Measurements from ENCODE around the gene BRSK1. TPM values are rescaled to one million over a fixed set of nuclear protein-coding genes. Genes with fewer than 3 reads are reported as not detected.

BRSK1 gene
- total RNA-seq, 4 donors from 2014 or later = 0.68 to 2.3 (median 1.6) TPM

- H3K27ac ChIP-seq = no peak overlapping the region
Measured at GRCh38 chr19:55348317-55349034, 64.7 kb downstream of the BRSK1 start.

DNA sequence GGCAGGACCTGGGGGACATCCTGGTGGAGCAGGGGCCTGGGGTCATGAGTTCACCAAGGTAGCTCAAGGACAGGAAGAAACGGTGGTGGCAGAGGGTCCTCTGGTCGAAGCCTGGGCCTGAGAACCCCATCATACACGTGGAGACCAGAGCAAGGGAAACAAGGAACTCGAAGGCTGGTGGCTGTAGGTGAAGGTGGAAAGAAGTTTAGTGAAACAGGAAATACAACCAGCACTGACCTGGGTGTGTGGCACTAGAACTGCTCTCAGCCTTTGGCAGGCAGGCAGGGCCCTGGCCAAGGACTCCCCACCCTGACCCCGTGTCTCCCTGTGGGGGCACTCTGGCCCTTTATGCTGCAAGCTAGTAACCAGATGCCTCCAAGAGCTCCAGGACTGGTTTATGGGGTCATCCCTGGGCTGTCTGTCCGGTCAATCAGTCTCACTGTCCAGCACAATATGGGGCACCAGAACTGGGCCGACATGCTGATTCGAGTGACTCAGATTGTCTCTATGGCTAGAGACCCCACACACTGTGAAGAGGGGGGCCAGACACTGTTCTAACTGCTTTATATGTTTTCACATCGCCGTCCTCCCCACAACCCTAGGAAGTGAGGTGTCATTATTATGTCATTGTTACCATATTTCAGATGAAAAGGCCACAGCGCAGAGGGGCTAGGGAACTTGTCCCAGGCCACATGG, 67.0 kb downstream of the BRSK1 start:
- TF ChIP-seq POLR2A (IDR thresholded peaks at IDR 0.05) = no peak
- no peak for TF ChIP-seq POLR2AphosphoS5 (IDR thresholded peaks at IDR 0.05)
- no peak for TF ChIP-seq EP300 (IDR thresholded peaks at IDR 0.05)
- TF ChIP-seq, protein P1, sequence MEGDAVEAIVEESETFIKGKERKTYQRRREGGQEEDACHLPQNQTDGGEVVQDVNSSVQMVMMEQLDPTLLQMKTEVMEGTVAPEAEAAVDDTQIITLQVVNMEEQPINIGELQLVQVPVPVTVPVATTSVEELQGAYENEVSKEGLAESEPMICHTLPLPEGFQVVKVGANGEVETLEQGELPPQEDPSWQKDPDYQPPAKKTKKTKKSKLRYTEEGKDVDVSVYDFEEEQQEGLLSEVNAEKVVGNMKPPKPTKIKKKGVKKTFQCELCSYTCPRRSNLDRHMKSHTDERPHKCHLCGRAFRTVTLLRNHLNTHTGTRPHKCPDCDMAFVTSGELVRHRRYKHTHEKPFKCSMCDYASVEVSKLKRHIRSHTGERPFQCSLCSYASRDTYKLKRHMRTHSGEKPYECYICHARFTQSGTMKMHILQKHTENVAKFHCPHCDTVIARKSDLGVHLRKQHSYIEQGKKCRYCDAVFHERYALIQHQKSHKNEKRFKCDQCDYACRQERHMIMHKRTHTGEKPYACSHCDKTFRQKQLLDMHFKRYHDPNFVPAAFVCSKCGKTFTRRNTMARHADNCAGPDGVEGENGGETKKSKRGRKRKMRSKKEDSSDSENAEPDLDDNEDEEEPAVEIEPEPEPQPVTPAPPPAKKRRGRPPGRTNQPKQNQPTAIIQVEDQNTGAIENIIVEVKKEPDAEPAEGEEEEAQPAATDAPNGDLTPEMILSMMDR (IDR thresholded peaks at IDR 0.05) = no peak
- DNase-seq (ENCODE audit: low spot score in 2 of 2) = peak in 1 of 2 donors; percentile 56
- peaks cover 10% of the 10 kb centered on the region for H3K36me3 ChIP-seq
- WGBS = 74% methylated on average over 11 of the region's 11 CpGs
- peaks cover 38% of the 10 kb centered on the region for H3K27me3 ChIP-seq
- H3K27ac ChIP-seq = no peak overlapping the region
- H3K4me1 ChIP-seq = peaks cover 29% of the 10 kb centered on the region
- H3K9me3 ChIP-seq = no peaks in the 10 kb centered on the region
- no peak overlapping the region for H3K4me3 ChIP-seq

More at GRCh38 chr19:55348317-55349034, 64.7 kb downstream of the BRSK1 start:
- peaks cover 18% of the 10 kb centered on the region for H3K36me3 ChIP-seq
- H3K9me3 ChIP-seq = no peaks in the 10 kb centered on the region
- DNase-seq (ENCODE audit: low spot score in 2 of 2) = no peak
- 76% methylated on average over 22 of the region's 22 CpGs for WGBS
- H3K4me3 ChIP-seq = no peak overlapping the region
- H3K27me3 ChIP-seq = peaks cover 24% of the 10 kb centered on the region
- H3K4me1 ChIP-seq = peaks cover 15% of the 10 kb centered on the region
- TF ChIP-seq, protein P1 (IDR thresholded peaks at IDR 0.05) = no peak
- TF ChIP-seq EP300 (IDR thresholded peaks at IDR 0.05) (no peak), POLR2A (IDR thresholded peaks at IDR 0.05) (no peak), POLR2AphosphoS5 (IDR thresholded peaks at IDR 0.05) (no peak)

DNA sequence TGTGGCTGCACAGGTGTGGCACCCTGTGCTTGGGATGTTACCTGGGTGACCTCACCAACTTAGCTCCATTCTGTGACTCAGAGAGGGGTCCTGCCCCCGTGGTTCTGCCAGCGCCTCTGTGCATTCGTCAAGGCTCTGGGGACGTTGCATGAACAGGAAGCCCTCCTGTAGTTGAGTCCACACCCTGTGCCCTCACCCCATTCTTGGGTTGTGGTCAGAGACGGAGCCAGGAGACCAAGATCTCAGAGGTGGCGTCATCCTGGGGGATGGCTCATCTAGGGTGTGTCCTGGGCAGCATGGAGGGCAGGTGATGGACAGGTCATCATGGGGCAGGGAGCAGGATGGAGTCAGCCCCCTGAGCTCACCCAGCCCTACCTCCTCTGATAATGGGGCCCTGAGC, 68.2 kb downstream of the BRSK1 start:
- Histone ChIP-seq H3K36me3 (peaks cover 5% of the 10 kb centered on the region), H3K4me3 (no peak overlapping the region), H3K9me3 (no peaks in the 10 kb centered on the region), H3K27me3 (peaks cover 48% of the 10 kb centered on the region), H3K4me1 (peaks cover 25% of the 10 kb centered on the region), H3K27ac (no peak overlapping the region)
- TF ChIP-seq EP300 (IDR thresholded peaks at IDR 0.05) = no peak
- TF ChIP-seq, protein P1 (IDR thresholded peaks at IDR 0.05) = no peak
- TF ChIP-seq POLR2AphosphoS5 (IDR thresholded peaks at IDR 0.05) = no peak
- no peak for TF ChIP-seq POLR2A (IDR thresholded peaks at IDR 0.05)
- 77% methylated on average over 2 of the region's 6 CpGs for WGBS
- DNase-seq (ENCODE audit: low spot score in 2 of 2) = no peak

GRCh38 chr19:55352549-55353145, 68.8 kb downstream of the BRSK1 start:
- Histone ChIP-seq H3K36me3 (no peaks in the 10 kb centered on the region), H3K27ac (no peak overlapping the region), H3K4me1 (peaks cover 25% of the 10 kb centered on the region), H3K27me3 (peaks cover 49% of the 10 kb centered on the region), H3K9me3 (no peaks in the 10 kb centered on the region), H3K4me3 (no peak overlapping the region)
- TF ChIP-seq, protein P1 (IDR thresholded peaks at IDR 0.05) = no peak
- TF ChIP-seq EP300 (IDR thresholded peaks at IDR 0.05) (no peak), POLR2AphosphoS5 (IDR thresholded peaks at IDR 0.05) (no peak), POLR2A (IDR thresholded peaks at IDR 0.05) (no peak)
- WGBS = 71% methylated on average over 22 of the region's 25 CpGs
- no peak for DNase-seq (ENCODE audit: low spot score in 2 of 2)

- H3K27ac ChIP-seq = no peak overlapping the region
- TF ChIP-seq, protein P1 (IDR thresholded peaks at IDR 0.05) = no peak
- TF ChIP-seq EP300 (IDR thresholded peaks at IDR 0.05) = no peak
- no peak for TF ChIP-seq POLR2AphosphoS5 (IDR thresholded peaks at IDR 0.05)
- TF ChIP-seq POLR2A (IDR thresholded peaks at IDR 0.05) = no peak
- no peak for DNase-seq (ENCODE audit: low spot score in 2 of 2)
- no peaks in the 10 kb centered on the region for H3K9me3 ChIP-seq
- peaks cover 49% of the 10 kb centered on the region for H3K27me3 ChIP-seq
- 27% methylated on average over 15 of the region's 24 CpGs for WGBS
- peaks cover 25% of the 10 kb centered on the region for H3K4me1 ChIP-seq
- H3K36me3 ChIP-seq = no peaks in the 10 kb centered on the region
- peak overlapping the region; percentile 46 for H3K4me3 ChIP-seq
Measured at GRCh38 chr19:55353356-55353802, 69.6 kb downstream of the BRSK1 start.
